Natural killer cell (primary cell): Measurements from ENCODE around the gene ATF5. TPM values are rescaled to one million over a fixed set of nuclear protein-coding genes. Genes with fewer than 3 reads are reported as not detected.
A peak's percentile ranks its signal among the peaks of the same experiment; 100 is the strongest.

Experiments
- ATAC-seq, 3 donors: fragments of 150-1000 bp in 2 of 3; fragments of 200-7000 bp in 1 of 3; cut with Tn5 transposase; 1 replicate in 1 of 3; 2 replicates in 2 of 3; pipeline ENCODE4 v1.10.0; 2021; ENCODE audit warnings: mild to moderate bottlenecking in 2 of 3, moderate library complexity in 2 of 3
- DNase-seq, 2 donors: peaks; one replicate each; pipeline versions ENCODE4 v3.0.0 to v3.0.0-alpha.2; 2013 to 2021; ENCODE audit warnings: mixed read lengths in 1 of 2
- H3K27ac ChIP-seq: one replicate; pipeline ENCODE4 v1.5.1; 2013; ENCODE audit warnings: mild to moderate bottlenecking, low read length
- H3K27me3 ChIP-seq: one replicate; pipeline ENCODE4 v1.6.1; 2013; ENCODE audit warnings: low read length; ENCODE audit not compliant: control insufficient read depth, insufficient read depth
- H3K36me3 ChIP-seq: one replicate; pipeline ENCODE4 v1.6.1; 2013; ENCODE audit warnings: low read length; ENCODE audit not compliant: control insufficient read depth, insufficient read depth
- H3K4me1 ChIP-seq: one replicate; pipeline ENCODE4 v1.6.1; 2013; ENCODE audit warnings: low read length; ENCODE audit not compliant: control insufficient read depth, insufficient read depth
- H3K4me3 ChIP-seq: one replicate; pipeline ENCODE4 v1.5.1; 2013; ENCODE audit warnings: low read length
- H3K9me3 ChIP-seq: one replicate; pipeline ENCODE4 v1.6.1; 2013; ENCODE audit warnings: low read length; ENCODE audit not compliant: control insufficient read depth, insufficient read depth
- H3K27ac Mint-ChIP-seq, 2 donors: one replicate each; pipeline ENCODE4 v1.8.0; 2022; ENCODE audit warnings: mild to moderate bottlenecking in 2 of 2, mixed read lengths in 2 of 2, moderate library complexity in 1 of 2
- H3K27me3 Mint-ChIP-seq, 2 donors: one replicate each; pipeline ENCODE4 v1.8.0; 2022; ENCODE audit warnings: low read depth in 2 of 2, mixed read lengths in 2 of 2
- H3K36me3 Mint-ChIP-seq: one replicate; pipeline ENCODE4 v1.8.0; 2022; ENCODE audit warnings: mixed read lengths
- H3K4me1 Mint-ChIP-seq, 2 donors: one replicate each; pipeline ENCODE4 v1.8.0; 2022; ENCODE audit warnings: mixed read lengths in 2 of 2
- H3K4me3 Mint-ChIP-seq: one replicate; pipeline ENCODE4 v1.8.0; 2022; ENCODE audit warnings: mild to moderate bottlenecking, moderate library complexity, mixed read lengths
- H3K9me3 Mint-ChIP-seq, 2 donors: one replicate each; pipeline ENCODE4 v1.8.0; 2022; ENCODE audit warnings: mixed read lengths in 2 of 2
- WGBS: methylation state at CpG from one replicate; pipeline ENCODE4 v1.1.7; 2013; ENCODE audit warnings: missing lambda C conversion rate; ENCODE audit not compliant: insufficient coverage; 5-methylcytosine and 5-hydroxymethylcytosine counted together
- intact Hi-C: fragments of 100-400 bp; cut with micrococcal nuclease; formaldehyde crosslinking; loops from one replicate; pipeline ENCODE4 v1.14.2; 2022
- total RNA-seq, 4 donors: library from RNA; stranded (reverse); fragments of 120-200 nt in 1 of 4; gene quantifications; one replicate each; pipeline versions ENCODE4 v1.2.3 to v1.2.4, GENCODE V29; 2013 to 2022
- TF ChIP-seq, protein P1 (sequence below): fragments of 200-600 bp; IDR thresholded peaks from one replicate; pipeline ENCODE4 v1.8.0; 2022; ENCODE audit warnings: antibody characterized with exemption

Gene ATF5
- total RNA-seq, 3 donors from 2014 or later (not counting 1 experiment from before 2014, with no cell fraction given): 11.7 to 15.4 (median 14.2) TPM

DNA sequence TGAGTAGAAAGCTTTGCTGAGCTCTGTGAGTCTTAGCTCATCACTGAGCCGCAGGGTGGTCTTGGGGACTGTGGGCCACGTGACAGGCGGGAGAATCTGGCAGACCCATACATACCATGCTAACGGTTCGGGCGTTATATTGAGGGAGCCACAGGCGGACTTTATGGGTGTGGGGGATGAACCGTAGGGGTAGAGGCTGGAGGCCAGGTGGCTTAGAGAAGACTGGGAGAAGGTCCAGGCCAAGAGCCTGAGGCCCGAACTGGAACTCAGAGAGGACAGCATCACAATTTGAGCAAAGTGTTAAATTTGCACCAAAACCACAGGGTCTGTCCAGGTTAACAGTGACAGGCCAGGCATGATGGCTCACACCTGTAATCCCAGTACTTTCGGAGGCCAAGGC lies 15.3 kb upstream of the ATF5 start:
- intact Hi-C loops: no loop called here
- peaks cover 12% of the 10 kb centered on the region for H3K4me1 ChIP-seq

DNA sequence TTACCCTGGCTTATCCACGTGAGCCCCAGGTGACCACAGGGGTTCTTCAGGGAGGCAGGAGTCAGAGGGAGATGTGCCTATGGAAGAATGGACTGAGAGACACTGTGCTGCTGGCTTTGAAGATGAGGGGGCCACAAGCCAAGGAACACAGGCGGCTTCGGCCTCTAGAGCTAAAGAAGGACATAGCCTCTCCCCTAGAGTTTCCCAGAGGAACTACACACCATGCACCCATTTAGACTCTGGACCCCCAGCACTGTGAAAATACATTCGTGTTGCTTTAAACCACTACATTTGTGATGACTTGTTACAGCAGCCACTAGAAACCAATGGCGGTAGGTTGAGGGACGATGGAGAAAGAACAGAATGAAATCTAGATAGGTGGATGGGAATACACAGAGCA lies 13.7 kb upstream of the ATF5 start:
- 92% methylated on average over 6 of the region's 6 CpGs for WGBS
- intact Hi-C loops: no loop called here
- H3K27me3 ChIP-seq: no peaks in the 10 kb centered on the region
- H3K36me3 ChIP-seq: peaks cover 36% of the 10 kb centered on the region
- DNase-seq: no peak
- no peak for ATAC-seq
- TF ChIP-seq, protein P1, sequence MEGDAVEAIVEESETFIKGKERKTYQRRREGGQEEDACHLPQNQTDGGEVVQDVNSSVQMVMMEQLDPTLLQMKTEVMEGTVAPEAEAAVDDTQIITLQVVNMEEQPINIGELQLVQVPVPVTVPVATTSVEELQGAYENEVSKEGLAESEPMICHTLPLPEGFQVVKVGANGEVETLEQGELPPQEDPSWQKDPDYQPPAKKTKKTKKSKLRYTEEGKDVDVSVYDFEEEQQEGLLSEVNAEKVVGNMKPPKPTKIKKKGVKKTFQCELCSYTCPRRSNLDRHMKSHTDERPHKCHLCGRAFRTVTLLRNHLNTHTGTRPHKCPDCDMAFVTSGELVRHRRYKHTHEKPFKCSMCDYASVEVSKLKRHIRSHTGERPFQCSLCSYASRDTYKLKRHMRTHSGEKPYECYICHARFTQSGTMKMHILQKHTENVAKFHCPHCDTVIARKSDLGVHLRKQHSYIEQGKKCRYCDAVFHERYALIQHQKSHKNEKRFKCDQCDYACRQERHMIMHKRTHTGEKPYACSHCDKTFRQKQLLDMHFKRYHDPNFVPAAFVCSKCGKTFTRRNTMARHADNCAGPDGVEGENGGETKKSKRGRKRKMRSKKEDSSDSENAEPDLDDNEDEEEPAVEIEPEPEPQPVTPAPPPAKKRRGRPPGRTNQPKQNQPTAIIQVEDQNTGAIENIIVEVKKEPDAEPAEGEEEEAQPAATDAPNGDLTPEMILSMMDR: no peak
- Mint-ChIP-seq H3K27ac (peak overlapping the region in 1 of 2 donors; percentile 65), H3K4me1 (peaks cover 15 to 45% of the 10 kb centered on the region in 2 donors), H3K9me3 (no peaks in the 10 kb centered on the region), H3K36me3 (no peaks in the 10 kb centered on the region), H3K4me3 (no peak overlapping the region), H3K27me3 (no peaks in the 10 kb centered on the region)
- no peaks in the 10 kb centered on the region for H3K9me3 ChIP-seq
- H3K4me3 ChIP-seq: no peak overlapping the region
- H3K4me1 ChIP-seq: peaks cover 12% of the 10 kb centered on the region
- H3K27ac ChIP-seq: no peak overlapping the region

More for the DNA sequence above, 15.3 kb upstream of the ATF5 start:
- DNase-seq (no peak), ATAC-seq (no peak)
- Histone ChIP-seq H3K9me3 (no peaks in the 10 kb centered on the region), H3K27me3 (no peaks in the 10 kb centered on the region), H3K4me3 (no peak overlapping the region), H3K36me3 (peaks cover 44% of the 10 kb centered on the region), H3K27ac (no peak overlapping the region)
- peaks cover 9 to 41% of the 10 kb centered on the region in 2 donors for H3K4me1 Mint-ChIP-seq
- H3K27me3 Mint-ChIP-seq: no peaks in the 10 kb centered on the region
- TF ChIP-seq, protein P1: no peak
- no peaks in the 10 kb centered on the region for H3K36me3 Mint-ChIP-seq
- H3K4me3 Mint-ChIP-seq: no peak overlapping the region
- peak overlapping the region; percentile 38 to 41 for H3K27ac Mint-ChIP-seq
- H3K9me3 Mint-ChIP-seq: no peaks in the 10 kb centered on the region
- 96% methylated on average over 10 of the region's 10 CpGs for WGBS

DNA sequence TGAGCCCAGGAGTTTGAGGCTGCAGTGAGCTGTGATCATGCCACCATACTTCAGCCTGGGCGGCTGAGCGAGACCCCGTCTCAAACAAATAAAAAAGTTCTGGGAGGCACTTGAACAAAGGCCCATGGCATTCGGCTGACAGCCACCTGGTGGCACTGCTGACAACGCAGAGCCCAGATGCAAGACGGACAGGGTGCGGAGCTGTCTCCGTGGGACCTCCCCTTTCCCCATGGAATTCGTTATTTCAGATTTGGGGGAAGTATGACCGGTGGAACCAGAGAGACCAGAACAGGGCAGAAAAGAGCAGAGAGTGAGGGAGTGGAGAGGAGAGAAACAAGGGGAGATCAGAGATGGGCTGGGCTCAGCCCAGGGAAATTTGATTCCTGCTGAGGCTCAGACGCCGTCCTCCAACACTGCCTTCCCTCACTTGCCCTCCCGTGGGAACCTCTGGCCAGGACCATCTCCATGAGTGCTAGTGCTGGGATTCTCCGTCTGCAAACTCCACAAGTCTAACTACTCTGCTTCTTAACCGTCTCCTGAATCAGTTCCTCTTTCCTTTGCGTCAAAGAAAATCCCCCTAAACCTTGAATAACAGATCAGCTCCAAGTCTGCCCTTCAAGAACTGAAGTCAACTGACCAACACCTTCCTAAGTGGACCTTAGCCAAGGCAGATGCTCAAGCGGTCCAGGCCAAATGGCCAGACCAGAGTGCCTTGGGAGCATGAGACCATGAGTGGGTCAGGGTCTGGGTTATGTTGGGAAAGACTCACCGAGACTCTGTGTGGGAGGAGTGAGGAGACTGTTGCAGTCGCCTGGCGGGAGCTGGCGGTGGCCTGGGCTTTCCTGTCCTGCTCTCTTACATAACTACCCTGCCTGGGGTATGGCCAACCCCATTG lies 11.9 kb upstream of the ATF5 start:
- Mint-ChIP-seq H3K27me3 (no peaks in the 10 kb centered on the region), H3K4me1 (peaks cover 9 to 53% of the 10 kb centered on the region in 2 donors), H3K4me3 (no peak overlapping the region), H3K27ac (peak overlapping the region; percentile 38 to 41), H3K9me3 (no peaks in the 10 kb centered on the region), H3K36me3 (no peaks in the 10 kb centered on the region)
- Histone ChIP-seq H3K9me3 (no peaks in the 10 kb centered on the region), H3K4me3 (no peak overlapping the region), H3K27ac (no peak overlapping the region), H3K27me3 (no peaks in the 10 kb centered on the region), H3K36me3 (peaks cover 39% of the 10 kb centered on the region), H3K4me1 (peaks cover 3% of the 10 kb centered on the region)
- TF ChIP-seq, protein P1: no peak
- ATAC-seq (no peak), DNase-seq (no peak)
- 85% methylated on average over 21 of the region's 21 CpGs for WGBS
- intact Hi-C loops: no loop called here
